Measurements from ENCODE around the gene CRACR2A.

DNA sequence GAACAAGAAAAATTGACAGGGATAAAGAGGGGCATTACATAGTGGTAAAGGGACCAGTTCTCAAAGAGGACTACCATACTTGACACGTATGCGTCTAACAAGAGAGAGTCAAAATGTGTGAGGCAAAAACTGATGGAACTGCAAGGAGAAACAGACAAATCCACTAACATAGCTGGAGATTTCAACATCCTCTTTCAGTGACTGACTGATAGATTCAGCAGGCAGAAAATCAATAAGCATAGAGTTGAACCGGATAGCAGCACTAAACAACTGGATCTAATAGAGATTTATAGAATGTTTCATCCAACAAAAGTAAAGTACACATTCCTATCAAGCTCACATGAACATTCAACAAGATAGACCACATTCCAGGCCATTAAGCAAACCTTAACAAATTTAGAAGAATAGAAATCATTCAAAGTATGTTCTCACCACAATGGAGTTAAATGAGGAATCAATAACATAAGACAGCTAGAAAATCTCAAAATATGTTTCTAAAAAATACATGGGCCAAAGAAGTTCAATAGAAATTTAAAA lies 16.1 kb upstream of the CRACR2A start:
- TF ChIP-seq, protein P1, sequence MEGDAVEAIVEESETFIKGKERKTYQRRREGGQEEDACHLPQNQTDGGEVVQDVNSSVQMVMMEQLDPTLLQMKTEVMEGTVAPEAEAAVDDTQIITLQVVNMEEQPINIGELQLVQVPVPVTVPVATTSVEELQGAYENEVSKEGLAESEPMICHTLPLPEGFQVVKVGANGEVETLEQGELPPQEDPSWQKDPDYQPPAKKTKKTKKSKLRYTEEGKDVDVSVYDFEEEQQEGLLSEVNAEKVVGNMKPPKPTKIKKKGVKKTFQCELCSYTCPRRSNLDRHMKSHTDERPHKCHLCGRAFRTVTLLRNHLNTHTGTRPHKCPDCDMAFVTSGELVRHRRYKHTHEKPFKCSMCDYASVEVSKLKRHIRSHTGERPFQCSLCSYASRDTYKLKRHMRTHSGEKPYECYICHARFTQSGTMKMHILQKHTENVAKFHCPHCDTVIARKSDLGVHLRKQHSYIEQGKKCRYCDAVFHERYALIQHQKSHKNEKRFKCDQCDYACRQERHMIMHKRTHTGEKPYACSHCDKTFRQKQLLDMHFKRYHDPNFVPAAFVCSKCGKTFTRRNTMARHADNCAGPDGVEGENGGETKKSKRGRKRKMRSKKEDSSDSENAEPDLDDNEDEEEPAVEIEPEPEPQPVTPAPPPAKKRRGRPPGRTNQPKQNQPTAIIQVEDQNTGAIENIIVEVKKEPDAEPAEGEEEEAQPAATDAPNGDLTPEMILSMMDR (IDR thresholded peaks at IDR 0.05; ENCODE audit: insufficient read depth, low read length): no peak
- TF ChIP-seq, protein P2, sequence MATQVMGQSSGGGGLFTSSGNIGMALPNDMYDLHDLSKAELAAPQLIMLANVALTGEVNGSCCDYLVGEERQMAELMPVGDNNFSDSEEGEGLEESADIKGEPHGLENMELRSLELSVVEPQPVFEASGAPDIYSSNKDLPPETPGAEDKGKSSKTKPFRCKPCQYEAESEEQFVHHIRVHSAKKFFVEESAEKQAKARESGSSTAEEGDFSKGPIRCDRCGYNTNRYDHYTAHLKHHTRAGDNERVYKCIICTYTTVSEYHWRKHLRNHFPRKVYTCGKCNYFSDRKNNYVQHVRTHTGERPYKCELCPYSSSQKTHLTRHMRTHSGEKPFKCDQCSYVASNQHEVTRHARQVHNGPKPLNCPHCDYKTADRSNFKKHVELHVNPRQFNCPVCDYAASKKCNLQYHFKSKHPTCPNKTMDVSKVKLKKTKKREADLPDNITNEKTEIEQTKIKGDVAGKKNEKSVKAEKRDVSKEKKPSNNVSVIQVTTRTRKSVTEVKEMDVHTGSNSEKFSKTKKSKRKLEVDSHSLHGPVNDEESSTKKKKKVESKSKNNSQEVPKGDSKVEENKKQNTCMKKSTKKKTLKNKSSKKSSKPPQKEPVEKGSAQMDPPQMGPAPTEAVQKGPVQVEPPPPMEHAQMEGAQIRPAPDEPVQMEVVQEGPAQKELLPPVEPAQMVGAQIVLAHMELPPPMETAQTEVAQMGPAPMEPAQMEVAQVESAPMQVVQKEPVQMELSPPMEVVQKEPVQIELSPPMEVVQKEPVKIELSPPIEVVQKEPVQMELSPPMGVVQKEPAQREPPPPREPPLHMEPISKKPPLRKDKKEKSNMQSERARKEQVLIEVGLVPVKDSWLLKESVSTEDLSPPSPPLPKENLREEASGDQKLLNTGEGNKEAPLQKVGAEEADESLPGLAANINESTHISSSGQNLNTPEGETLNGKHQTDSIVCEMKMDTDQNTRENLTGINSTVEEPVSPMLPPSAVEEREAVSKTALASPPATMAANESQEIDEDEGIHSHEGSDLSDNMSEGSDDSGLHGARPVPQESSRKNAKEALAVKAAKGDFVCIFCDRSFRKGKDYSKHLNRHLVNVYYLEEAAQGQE (IDR thresholded peaks at IDR 0.05; ENCODE audit: insufficient replicate concordance, low read depth): no peak
- TF ChIP-seq SPI1 (IDR thresholded peaks at IDR 0.05; ENCODE audit: borderline replicate concordance, low read depth) (no peak), POLR2AphosphoS5 (IDR thresholded peaks at IDR 0.05; ENCODE audit: low read depth) (no peak), GABPA (IDR thresholded peaks at IDR 0.05; ENCODE audit: low read depth) (no peak)
